Uterus (tissue), 2 donors: ENCODE results near the gene RPL27A.

Source experiments
- CTCF ChIP-seq, 4 experiments: fragments of 200-600 bp in 2 of 4; fragments of 450-650 bp in 2 of 4; sonication (generic) in 2 of 4; IDR thresholded peaks; one replicate each; pipeline ENCODE4 v1.5.1; 2016 to 2019; ENCODE audit warnings: antibody characterized with exemption in 4 of 4, mild to moderate bottlenecking in 2 of 4, moderate library complexity in 1 of 4
- POLR2A ChIP-seq, 2 donors: fragments of 450-650 bp; IDR thresholded peaks; one replicate each; pipeline ENCODE4 v1.6.1; 2016; ENCODE audit warnings: antibody characterized with exemption in 2 of 2, mild to moderate bottlenecking in 1 of 2, moderate library complexity in 1 of 2

GRCh38 chr11:8658321-8659057, 24.1 kb upstream of the RPL27A start:
- TF ChIP-seq POLR2A (IDR thresholded peaks at IDR 0.05) (no peak), CTCF (IDR thresholded peaks at IDR 0.05) (no peak)
